Caco-2 (cell line): ENCODE measurements around the gene CDCA7L. TPM values are rescaled to one million over a fixed set of nuclear protein-coding genes. Genes with fewer than 3 reads are reported as not detected.

ENCODE experiments used
- BruUV-seq: library from RNA; stranded (reverse); fragments of 400-500 nt; replicated peaks from 2 replicates; lab custom pipeline; 2021; lab: Mats Ljungman, UMichigan
- CTCF ChIA-PET: fragments of 300-600 bp; sonication (Branson Sonifier 250); formaldehyde crosslinking; loops from one replicate; lab custom pipeline; 2022; ENCODE audit warnings: antibody characterized with exemption; lab: Charles Lee
- POLR2A ChIA-PET: fragments of 300-600 bp; sonication (Branson Sonifier 250); formaldehyde crosslinking; loops from one replicate; lab custom pipeline; 2022; ENCODE audit warnings: antibody characterized with exemption; lab: Charles Lee
- DNase-seq, 2 experiments: peaks; one replicate each; pipeline versions ENCODE4 v3.0.0 to v3.0.0-alpha.2; 2020 to 2022
- H3K27me3 ChIP-seq: replicated peaks from 2 replicates; pipeline ENCODE4 v1.6.0; 2011; ENCODE audit warnings: low read length; ENCODE audit not compliant: control insufficient read depth, insufficient read depth
- H3K36me3 ChIP-seq: 2 replicates; pipeline ENCODE4 v1.5.1; 2011; ENCODE audit warnings: low read length; ENCODE audit not compliant: control insufficient read depth, insufficient read depth
- H3K4me1 ChIP-seq: fragments of 250-450 bp; sonication (Bioruptor Pico); 2 replicates; pipeline ENCODE4 v1.5.1; 2020; ENCODE audit warnings: mild to moderate bottlenecking
- H3K4me3 ChIP-seq: 2 replicates; pipeline ENCODE4 v1.5.1; 2011; ENCODE audit warnings: low read depth, mild to moderate bottlenecking, control low read depth, low read length
- H3K9me3 ChIP-seq: fragments of 250-450 bp; sonication (Bioruptor Pico); 2 replicates; pipeline ENCODE4 v1.5.1; 2020; ENCODE audit warnings: mild to moderate bottlenecking, moderate library complexity
- H3K27ac Mint-ChIP-seq: one replicate; pipeline ENCODE4 v1.8.0; 2022; ENCODE audit warnings: mixed read lengths; ENCODE audit not compliant: unreplicated experiment
- H3K27me3 Mint-ChIP-seq: one replicate; pipeline ENCODE4 v1.8.0; 2022; ENCODE audit warnings: mixed read lengths; ENCODE audit not compliant: insufficient read depth, unreplicated experiment
- H3K36me3 Mint-ChIP-seq: one replicate; pipeline ENCODE4 v1.8.0; 2022; ENCODE audit warnings: mild to moderate bottlenecking, mixed read lengths; ENCODE audit not compliant: insufficient read depth, unreplicated experiment
- H3K4me1 Mint-ChIP-seq: one replicate; pipeline ENCODE4 v1.8.0; 2022; ENCODE audit warnings: low read depth, mixed read lengths; ENCODE audit not compliant: unreplicated experiment
- H3K4me3 Mint-ChIP-seq: one replicate; pipeline ENCODE4 v1.8.0; 2022; ENCODE audit warnings: mild to moderate bottlenecking, moderate library complexity, mixed read lengths; ENCODE audit not compliant: unreplicated experiment
- H3K9me3 Mint-ChIP-seq: one replicate; pipeline ENCODE4 v1.8.0; 2022; ENCODE audit warnings: mixed read lengths; ENCODE audit not compliant: unreplicated experiment
- CTCF ChIP-seq, 2 experiments: fragments of 200-600 bp in 1 of 2; IDR thresholded peaks; 1 replicate in 1 of 2; 2 replicates in 1 of 2; pipeline versions ENCODE4 v1.5.1 to v1.8.0; 2011 to 2022; ENCODE audit warnings: antibody characterized with exemption in 1 of 2, control low read depth in 1 of 2, inconsistent platforms in 1 of 2, low read depth in 1 of 2, low read length in 1 of 2, mild to moderate bottlenecking in 1 of 2, moderate library complexity in 1 of 2; ENCODE audit not compliant: insufficient read depth in 1 of 2, severe bottlenecking in 1 of 2, unreplicated experiment in 1 of 2
- intact Hi-C: fragments of 100-400 bp; cut with micrococcal nuclease; formaldehyde crosslinking; loops from one replicate; pipeline ENCODE4 v1.10.0; 2022; ENCODE audit not compliant: unreplicated experiment
- total RNA-seq: library from RNA; stranded (reverse); gene quantifications from 2 replicates; pipeline ENCODE4 v1.2.3, GENCODE V29; 2022

CDCA7L gene
- total RNA-seq, 1 experiment from 2014 or later, result 19.1 TPM

- no peaks in the 10 kb centered on the region for H3K27me3 Mint-ChIP-seq
- H3K36me3 Mint-ChIP-seq, result no peaks in the 10 kb centered on the region
- intact Hi-C loops, result no loop called here
- Histone ChIP-seq H3K36me3 (peaks cover 1% of the 10 kb centered on the region; the same call in 1 of the 2 replicates), H3K4me3 (no peak overlapping the region), H3K4me1 (0 out of 2 replicates have a peak, but pooled peaks cover 8% of the 10 kb centered on the region), H3K27me3 (peaks cover 2% of the 10 kb centered on the region; the same call in 1 of the 2 replicates), H3K9me3 (no peaks in the 10 kb centered on the region)
- H3K4me1 Mint-ChIP-seq, result no peaks in the 10 kb centered on the region
- DNase-seq, result peak in 1 of 2 experiments; percentile 26
- CTCF ChIA-PET, result no interaction called here
- BruUV-seq, result no TSS peak
- POLR2A ChIA-PET, result no interaction called here
- no peak overlapping the region for H3K27ac Mint-ChIP-seq
- TF ChIP-seq CTCF (IDR thresholded peaks at IDR 0.05; ENCODE audit: insufficient read depth in 1 of 2, low read depth in 1 of 2, low read length in 1 of 2, severe bottlenecking in 1 of 2, unreplicated experiment in 1 of 2), result no peak
- H3K9me3 Mint-ChIP-seq, result no peaks in the 10 kb centered on the region
- H3K4me3 Mint-ChIP-seq, result no peak overlapping the region
These were observed 4.0 kb downstream of the CDCA7L start for GRCh38 chr7:21941611-21942141.

GRCh38 chr7:21939858-21940372 lies 5.8 kb downstream of the CDCA7L start:
- no peaks in the 10 kb centered on the region for H3K9me3 Mint-ChIP-seq
- no TSS peak for BruUV-seq
- POLR2A ChIA-PET, result no interaction called here
- Histone ChIP-seq H3K4me3 (no peak overlapping the region), H3K9me3 (no peaks in the 10 kb centered on the region), H3K4me1 (0 out of 2 replicates have a peak, but pooled peaks cover 5% of the 10 kb centered on the region), H3K36me3 (peaks cover 1% of the 10 kb centered on the region; the same call in 1 of the 2 replicates), H3K27me3 (peaks cover 2% of the 10 kb centered on the region; the same call in 1 of the 2 replicates)
- CTCF ChIA-PET, result no interaction called here
- no peak overlapping the region for H3K4me3 Mint-ChIP-seq
- TF ChIP-seq CTCF (IDR thresholded peaks at IDR 0.05; ENCODE audit: insufficient read depth in 1 of 2, low read depth in 1 of 2, low read length in 1 of 2, severe bottlenecking in 1 of 2, unreplicated experiment in 1 of 2), result no peak
- no peak overlapping the region for H3K27ac Mint-ChIP-seq
- no peaks in the 10 kb centered on the region for H3K36me3 Mint-ChIP-seq
- H3K4me1 Mint-ChIP-seq, result no peaks in the 10 kb centered on the region
- H3K27me3 Mint-ChIP-seq, result peaks cover 3% of the 10 kb centered on the region
- no peak for DNase-seq
- intact Hi-C loops, result no loop called here

- CTCF ChIA-PET, result no interaction called here
- peaks cover 7% of the 10 kb centered on the region for H3K27me3 Mint-ChIP-seq
- no peaks in the 10 kb centered on the region for H3K9me3 Mint-ChIP-seq
- Histone ChIP-seq H3K36me3 (peaks cover 1% of the 10 kb centered on the region; the same call in 1 of the 2 replicates), H3K4me1 (0 out of 2 replicates have a peak, but pooled peaks cover 5% of the 10 kb centered on the region), H3K4me3 (no peak overlapping the region), H3K27me3 (peaks cover 2% of the 10 kb centered on the region; the same call in 1 of the 2 replicates), H3K9me3 (no peaks in the 10 kb centered on the region)
- no peak for TF ChIP-seq CTCF (IDR thresholded peaks at IDR 0.05; ENCODE audit: insufficient read depth in 1 of 2, low read depth in 1 of 2, low read length in 1 of 2, severe bottlenecking in 1 of 2, unreplicated experiment in 1 of 2)
- H3K27ac Mint-ChIP-seq, result no peak overlapping the region
- H3K4me1 Mint-ChIP-seq, result no peaks in the 10 kb centered on the region
- H3K36me3 Mint-ChIP-seq, result no peaks in the 10 kb centered on the region
- DNase-seq, result no peak
- intact Hi-C loops, result no loop called here
- POLR2A ChIA-PET, result no interaction called here
- no peak overlapping the region for H3K4me3 Mint-ChIP-seq
- BruUV-seq, result no TSS peak
These were observed 6.4 kb downstream of the CDCA7L start for GRCh38 chr7:21939136-21939857.
